GM12875 (cell line): ENCODE measurements around the gene NFIA.

ENCODE experiments used
- H3K4me3 ChIP-seq: one replicate; pipeline ENCODE4 v1.5.1; 2011; ENCODE audit warnings: low read depth, low read length, control low read depth
- CTCF ChIP-seq: IDR thresholded peaks from 2 replicates; pipeline ENCODE4 v1.5.1; 2011; ENCODE audit warnings: low read depth, mild to moderate bottlenecking, control low read depth, inconsistent platforms, low read length, moderate library complexity, borderline replicate concordance; ENCODE audit not compliant: insufficient read depth

The NFIA gene

DNA sequence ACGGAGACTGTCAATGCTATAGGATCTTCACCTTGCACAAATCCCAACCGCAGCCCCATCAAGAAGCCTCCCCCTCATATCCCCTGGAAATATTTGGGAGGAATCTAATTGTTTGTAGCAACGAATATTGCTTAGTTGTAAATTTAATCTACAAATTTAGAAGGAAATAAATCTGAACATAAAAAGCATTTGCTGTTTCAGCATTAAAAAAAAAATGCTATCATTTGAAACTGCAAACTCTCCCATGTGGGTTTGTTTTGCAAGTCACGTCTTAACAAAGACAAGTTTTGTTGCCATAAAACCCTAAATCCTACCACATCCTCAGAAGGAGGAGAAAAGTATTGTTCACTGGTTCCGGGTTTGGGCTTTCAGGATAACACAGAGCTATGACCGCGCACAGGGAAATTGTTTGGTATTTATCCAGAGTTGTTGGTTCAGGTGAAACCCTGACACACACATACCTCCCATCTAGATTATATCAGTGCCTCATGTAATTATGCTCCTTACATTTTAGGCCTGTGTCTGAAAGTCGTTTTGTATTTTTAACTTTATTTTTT lies 363.0 kb downstream of the NFIA start:
- no peak for TF ChIP-seq CTCF
- no peak overlapping the region for H3K4me3 ChIP-seq

DNA sequence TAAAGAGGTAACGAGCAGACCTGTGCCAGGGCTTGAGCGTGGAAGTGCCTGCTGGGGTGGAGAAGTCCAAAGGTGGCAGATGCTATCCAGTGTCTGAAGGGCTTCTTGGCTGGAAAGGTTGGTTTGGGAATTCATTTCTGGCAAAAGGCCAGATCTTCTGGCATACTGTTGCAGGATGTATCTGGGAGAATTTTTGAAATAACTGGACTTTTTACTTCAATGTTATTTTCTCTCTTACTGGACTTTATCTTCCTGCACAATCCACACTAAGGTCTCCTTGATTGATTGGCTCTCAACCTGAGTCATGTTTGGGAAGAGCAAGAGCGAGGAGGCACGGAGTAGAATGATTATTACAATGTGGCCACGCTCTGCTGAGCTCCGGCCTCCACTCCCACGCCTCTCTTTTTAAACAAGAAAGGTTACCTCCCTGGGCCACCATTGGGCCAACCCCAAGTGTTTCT lies 364.2 kb downstream of the NFIA start:
- H3K4me3 ChIP-seq: no peak overlapping the region
- no peak for TF ChIP-seq CTCF

DNA sequence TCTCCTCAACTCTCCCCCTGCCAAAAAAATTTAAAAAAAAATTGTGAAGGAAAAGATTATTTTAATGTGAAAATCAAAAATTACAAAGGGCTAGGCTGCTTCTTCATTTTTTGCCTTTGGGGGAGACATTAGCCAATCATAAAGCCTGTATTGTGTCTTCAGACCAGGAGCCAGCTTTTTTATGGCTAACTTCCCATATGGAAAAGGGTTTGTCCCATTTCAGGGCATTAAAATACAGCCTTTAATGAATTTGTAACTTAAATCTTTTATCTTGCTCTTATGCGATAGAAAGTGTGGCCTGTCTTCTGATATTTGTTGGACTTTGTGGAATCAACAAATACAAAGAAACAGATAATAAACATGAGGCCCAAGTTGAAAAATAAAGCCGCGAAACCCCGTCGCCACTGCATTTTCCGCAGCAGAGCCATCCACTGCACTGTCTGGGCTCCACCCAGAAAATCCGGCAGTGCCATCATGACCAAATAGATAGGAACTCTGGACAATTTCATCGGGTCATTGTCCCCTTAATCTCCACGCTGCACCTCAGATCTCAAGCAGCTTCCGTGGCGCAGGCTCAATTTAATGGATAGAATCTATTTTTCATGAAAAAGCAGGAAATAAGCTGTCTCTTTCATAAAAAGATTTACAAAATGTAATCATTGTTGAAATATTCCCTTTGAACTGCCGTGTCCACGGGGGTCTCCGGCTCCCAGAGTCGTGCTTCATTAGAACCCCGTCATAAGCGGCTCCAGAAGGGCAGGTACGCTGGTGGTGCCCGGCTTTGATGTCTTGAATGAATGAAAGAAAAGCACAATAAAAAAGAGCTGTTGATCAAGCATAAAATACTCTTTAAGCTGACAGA lies 365.0 kb downstream of the NFIA start:
- TF ChIP-seq CTCF: no peak
- no peak overlapping the region for H3K4me3 ChIP-seq

- TF ChIP-seq CTCF: no peak
These were observed 365.6 kb downstream of the NFIA start for GRCh38 chr1:61447968-61448430.

GRCh38 chr1:61448914-61449313 lies 366.6 kb downstream of the NFIA start:
- H3K4me3 ChIP-seq: no peak overlapping the region
- no peak for TF ChIP-seq CTCF

More at GRCh38 chr1:61447968-61448430, 365.6 kb downstream of the NFIA start:
- no peak overlapping the region for H3K4me3 ChIP-seq

- TF ChIP-seq CTCF: no peak
- no peak overlapping the region for H3K4me3 ChIP-seq
These were observed 367.0 kb downstream of the NFIA start for GRCh38 chr1:61449410-61449809.

DNA sequence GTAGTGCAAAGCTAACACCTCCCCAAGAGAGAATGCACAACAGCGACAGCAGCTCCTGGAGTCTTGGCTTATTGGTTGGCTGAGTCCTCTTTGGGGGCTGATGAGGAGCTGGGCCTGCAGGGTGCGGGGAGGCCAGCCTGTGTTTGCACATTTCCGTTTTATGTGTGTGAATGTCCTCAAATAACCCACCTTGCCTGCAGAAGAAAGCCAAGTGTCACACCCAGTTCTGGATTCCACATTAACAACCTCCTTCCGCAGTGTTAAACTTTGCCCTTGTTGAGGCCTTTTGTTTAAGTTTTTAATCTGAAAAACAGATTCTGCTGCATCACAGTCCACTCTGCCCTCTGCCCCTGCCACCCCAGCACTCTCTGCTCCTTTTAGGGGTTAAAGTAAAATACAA lies 368.1 kb downstream of the NFIA start:
- no peak for TF ChIP-seq CTCF
- no peak overlapping the region for H3K4me3 ChIP-seq
